GM12878 (cell line): ENCODE results near the gene RELL2. TPM values are rescaled to one million over a fixed set of nuclear protein-coding genes. Genes with fewer than 3 reads are reported as not detected.

ENCODE experiments used
- ATAC-seq: fragments of 200-7000 bp; cut with Tn5 transposase; 3 replicates; pipeline ENCODE4 v1.9.1; 2020; ENCODE audit warnings: mild to moderate bottlenecking, moderate library complexity
- BruUV-seq: library from RNA; stranded (reverse); fragments of 400-500 nt; replicated peaks from 2 replicates; lab custom pipeline; 2021; lab: Mats Ljungman, UMichigan
- CTCF ChIA-PET: fragments of 300-600 bp; sonication (Branson Sonifier 250); formaldehyde crosslinking; extraction: SDS; loops from one replicate; lab custom pipeline; 2021; ENCODE audit warnings: inconsistent platforms; lab: Yijun Ruan, JAX
- POLR2A ChIA-PET: fragments of 350-600 bp; formaldehyde crosslinking; extraction: SDS; loops from one replicate; lab custom pipeline; 2021; ENCODE audit warnings: inconsistent platforms; lab: Charles Lee
- RAD21 ChIA-PET: fragments of 300-600 bp; sonication (Branson Sonifier 250); formaldehyde crosslinking; loops from one replicate; lab custom pipeline; 2023; ENCODE audit warnings: antibody characterized with exemption; ENCODE audit not compliant: unreplicated experiment; lab: Charles Lee
- SMC1A ChIA-PET: fragments of 300-600 bp; sonication (Branson Sonifier 250); formaldehyde crosslinking; loops from one replicate; lab custom pipeline; 2023; ENCODE audit not compliant: unreplicated experiment, uncharacterized antibody; lab: Charles Lee
- DNase-seq: peaks from one replicate; pipeline ENCODE4 v3.0.0-alpha.2; 2011; ENCODE audit warnings: low read depth, low spot score
- FAIRE-seq: peaks from 3 replicates; lab custom pipeline; 2011; peaks lifted over from hg19 to GRCh38; lab: Jason Lieb, UNC
- H2AFZ ChIP-seq: 2 replicates; pipeline ENCODE4 v1.6.0; 2011; ENCODE audit warnings: low read depth, low read length, control low read depth; ENCODE audit not compliant: control insufficient read depth
- H3K27ac ChIP-seq: 2 replicates; pipeline ENCODE4 v1.5.1; 2011; ENCODE audit warnings: control low read depth; ENCODE audit not compliant: control insufficient read depth, insufficient read depth
- H3K27me3 ChIP-seq, 2 experiments: replicated peaks in 1 of 2; 2 replicates each; pipeline versions ENCODE4 v1.6.0 to v1.6.1; 2011; ENCODE audit warnings: low read length in 1 of 2; ENCODE audit not compliant: control insufficient read depth in 2 of 2, insufficient read depth in 2 of 2
- H3K36me3 ChIP-seq, 2 experiments: 2 replicates each; pipeline ENCODE4 v1.5.1; 2011; ENCODE audit warnings: low read length in 1 of 2; ENCODE audit not compliant: control insufficient read depth in 2 of 2, insufficient read depth in 2 of 2
- H3K4me1 ChIP-seq: 2 replicates; pipeline ENCODE4 v1.6.1; 2011; ENCODE audit warnings: mild to moderate bottlenecking, low read length, moderate library complexity, mixed read lengths; ENCODE audit not compliant: control insufficient read depth, insufficient read depth
- H3K4me2 ChIP-seq: 2 replicates; pipeline ENCODE4 v1.6.0; 2011; ENCODE audit warnings: control low read depth; ENCODE audit not compliant: control insufficient read depth, insufficient read depth
- H3K4me3 ChIP-seq: fragments of 200-600 bp; sonication (generic); 2 replicates; pipeline ENCODE4 v1.5.1; 2016
- H3K79me2 ChIP-seq: 2 replicates; pipeline ENCODE4 v1.6.0; 2011; ENCODE audit warnings: low read length; ENCODE audit not compliant: control insufficient read depth, insufficient read depth
- H3K9ac ChIP-seq: 2 replicates; pipeline ENCODE4 v1.8.0; 2011; ENCODE audit warnings: low read length, control low read depth, mixed read lengths; ENCODE audit not compliant: control insufficient read depth, insufficient read depth
- H3K9me3 ChIP-seq: replicated peaks from 3 replicates; pipeline ENCODE4 v1.5.1; 2011; ENCODE audit warnings: mild to moderate bottlenecking, low read length; ENCODE audit not compliant: control insufficient read depth, insufficient read depth
- H4K20me1 ChIP-seq: 2 replicates; pipeline ENCODE4 v1.6.0; 2011; ENCODE audit not compliant: control insufficient read depth, insufficient read depth
- DPF2 ChIP-seq: fragments of 450-650 bp; IDR thresholded peaks from 2 replicates; pipeline ENCODE4 v1.6.1; 2017; ENCODE audit warnings: mild to moderate bottlenecking
- FOXM1 ChIP-seq: IDR thresholded peaks from 2 replicates; pipeline ENCODE4 v1.6.1; 2012; ENCODE audit warnings: low read depth, mild to moderate bottlenecking, inconsistent platforms, low read length, moderate library complexity
- GATAD2B ChIP-seq: fragments of 450-650 bp; conservative IDR thresholded peaks from 2 replicates; pipeline ENCODE4 v1.6.1; 2017; ENCODE audit warnings: low read depth, mild to moderate bottlenecking, moderate library complexity
- NR2C2 ChIP-seq: IDR thresholded peaks from 2 replicates; pipeline ENCODE4 v1.6.1; 2011; ENCODE audit warnings: borderline replicate concordance, low read depth; ENCODE audit not compliant: control insufficient read depth, insufficient read length
- PAX8 ChIP-seq: fragments of 450-650 bp; IDR thresholded peaks from 2 replicates; pipeline ENCODE4 v1.6.1; 2017; ENCODE audit warnings: mild to moderate bottlenecking, moderate library complexity
- POLR2AphosphoS2 ChIP-seq: IDR thresholded peaks from 2 replicates; pipeline ENCODE4 v1.6.1; 2011; ENCODE audit warnings: low read depth, mild to moderate bottlenecking, low read length, improper control_type of control experiment, moderate library complexity
- RAD51 ChIP-seq: fragments of 450-650 bp; IDR thresholded peaks from 2 replicates; pipeline ENCODE4 v1.6.1; 2016; ENCODE audit warnings: moderate library complexity, mild to moderate bottlenecking, inconsistent platforms
- RB1 ChIP-seq: fragments of 450-650 bp; formaldehyde crosslinking; IDR thresholded peaks from 2 replicates; pipeline ENCODE4 v1.6.1; 2017; ENCODE audit warnings: mild to moderate bottlenecking, borderline replicate concordance
- SREBF1 ChIP-seq: IDR thresholded peaks from 2 replicates; pipeline ENCODE4 v1.6.1; 2012; ENCODE audit warnings: mild to moderate bottlenecking, low read length
- SREBF2 ChIP-seq: IDR thresholded peaks from 2 replicates; pipeline ENCODE4 v1.6.1; 2012; ENCODE audit warnings: mild to moderate bottlenecking, low read length
- SUZ12 ChIP-seq: fragments of 200-600 bp; sonication (generic); IDR thresholded peaks from one replicate; pipeline ENCODE4 v1.6.1; 2018; ENCODE audit warnings: antibody characterized with exemption, mild to moderate bottlenecking; ENCODE audit not compliant: unreplicated experiment
- TARDBP ChIP-seq: IDR thresholded peaks from 2 replicates; pipeline ENCODE4 v1.6.1; 2016; ENCODE audit warnings: borderline replicate concordance
- YY1 ChIP-seq: IDR thresholded peaks from 2 replicates; pipeline ENCODE4 v1.6.1; 2011; ENCODE audit warnings: low read depth, mild to moderate bottlenecking, low read length
- ZNF274 ChIP-seq: IDR thresholded peaks from one replicate; pipeline ENCODE4 v1.8.0; 2011; ENCODE audit not compliant: insufficient read length, insufficient read depth
- ZNF384 ChIP-seq: IDR thresholded peaks from 2 replicates; pipeline ENCODE4 v1.6.1; 2012; ENCODE audit warnings: low read depth, mild to moderate bottlenecking, low read length, improper control_type of control experiment, borderline replicate concordance
- WGBS: methylation state at CpG from one replicate; pipeline ENCODE4 v1.1.6; 2016; ENCODE audit warnings: low lambda C conversion rate; ENCODE audit not compliant: insufficient replicate concordance, insufficient coverage; ENCODE audit errors: missing lambda C conversion rate; 5-methylcytosine and 5-hydroxymethylcytosine counted together
- in situ Hi-C: fragments of 300-500 bp; cut with MboI; formaldehyde crosslinking; loops from 9 replicates; pipeline ENCODE4 v1.14.3; 2018; ENCODE audit warnings: mixed read lengths
- intact Hi-C: fragments of 100-400 bp; cut with micrococcal nuclease; formaldehyde crosslinking; loops from one replicate; pipeline ENCODE4 v1.14.2; 2022; ENCODE audit not compliant: unreplicated experiment
- polyA plus RNA-seq, 11 experiments: library from polyadenylated mRNA; depleted of rRNA in 4 of 11; unstranded in 6 of 11; stranded (reverse) in 5 of 11; fragments of >200 nt; fragmentation: Nextera tagmentation in 4 of 11; fragmentation: Illumina TruSeq in 1 of 11; extraction: Ambion mirVana in 4 of 11; extraction: Trizol in 1 of 11; gene quantifications; 1 replicate in 1 of 11; 2 replicates in 10 of 11; pipeline versions ENCODE4 v1.2.1 to v1.2.3, GENCODE V29; 2011 to 2016; ENCODE audit warnings: inconsistent platforms in 2 of 11, missing spikeins in 2 of 11, low read depth in 1 of 11
- total RNA-seq, 4 experiments: library from RNA; depleted of rRNA in 3 of 4; stranded (reverse); fragments of >200 nt in 3 of 4; fragmentation: Illumina TruSeq in 1 of 4; extraction: Trizol in 1 of 4; gene quantifications; 2 replicates each; pipeline versions ENCODE4 v1.2.1 to v1.2.3, GENCODE V29; 2013 to 2021
- TF ChIP-seq, protein P1 (sequence below): IDR thresholded peaks from 2 replicates; pipeline ENCODE4 v1.6.1; 2011; ENCODE audit warnings: mild to moderate bottlenecking, low read depth, low read length, moderate library complexity; ENCODE audit not compliant: insufficient replicate concordance
- TF ChIP-seq, protein P2 (sequence below): fragments of 450-650 bp; conservative IDR thresholded peaks from 2 replicates; pipeline ENCODE4 v1.6.1; 2017; ENCODE audit warnings: mild to moderate bottlenecking, moderate library complexity
- TF ChIP-seq, protein P3 (sequence below): fragments of 450-650 bp; IDR thresholded peaks from 2 replicates; pipeline ENCODE4 v1.6.1; 2018; ENCODE audit warnings: borderline replicate concordance, mild to moderate bottlenecking; ENCODE audit not compliant: partially characterized antibody

The RELL2 gene
- total and polyA plus RNA-seq, 10 of the 15 experiments (the other 5 are each of a cell fraction or from before 2014, with no cell fraction given), result 0.23 to 21.4 (median 7.1) TPM

DNA sequence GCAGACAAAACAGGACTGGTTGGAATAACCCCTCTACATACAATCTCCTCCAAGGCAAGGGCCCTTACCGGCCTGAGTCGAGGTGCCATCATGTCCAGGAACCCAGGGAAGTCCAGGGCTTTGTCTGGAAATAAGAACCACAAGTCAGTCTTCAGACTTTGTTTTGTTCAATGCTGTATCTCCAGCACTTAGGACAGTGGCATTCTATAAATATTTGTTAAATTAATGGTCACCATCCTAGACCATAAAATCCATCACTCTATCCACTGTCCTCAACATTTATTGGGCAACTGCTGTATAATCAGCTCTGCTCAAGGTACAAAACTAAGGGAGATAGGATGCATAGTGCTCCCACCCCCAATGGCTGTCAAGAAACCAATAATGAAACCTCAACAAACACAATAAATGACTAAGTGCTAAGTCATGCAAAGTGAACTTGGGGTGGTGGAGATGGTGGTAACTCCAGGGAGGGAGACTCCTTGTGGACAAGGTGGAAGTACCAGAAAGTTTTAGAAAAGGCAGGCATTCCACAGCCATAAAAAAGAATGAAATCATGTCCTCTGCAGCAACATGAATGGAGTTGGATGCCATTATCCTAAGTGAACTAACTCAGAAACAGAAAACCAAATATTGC is 5.0 kb downstream of the RELL2 start (continued):
- TF ChIP-seq, protein P1, sequence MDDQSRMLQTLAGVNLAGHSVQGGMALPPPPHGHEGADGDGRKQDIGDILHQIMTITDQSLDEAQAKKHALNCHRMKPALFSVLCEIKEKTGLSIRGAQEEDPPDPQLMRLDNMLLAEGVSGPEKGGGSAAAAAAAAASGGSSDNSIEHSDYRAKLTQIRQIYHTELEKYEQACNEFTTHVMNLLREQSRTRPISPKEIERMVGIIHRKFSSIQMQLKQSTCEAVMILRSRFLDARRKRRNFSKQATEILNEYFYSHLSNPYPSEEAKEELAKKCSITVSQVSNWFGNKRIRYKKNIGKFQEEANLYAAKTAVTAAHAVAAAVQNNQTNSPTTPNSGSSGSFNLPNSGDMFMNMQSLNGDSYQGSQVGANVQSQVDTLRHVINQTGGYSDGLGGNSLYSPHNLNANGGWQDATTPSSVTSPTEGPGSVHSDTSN, result no peak
- TF ChIP-seq YY1, result peak; percentile 69
- no peak for TF ChIP-seq RAD51
- TF ChIP-seq FOXM1, result peak; percentile 33; the same call in 1 of the 2 replicates
- TF ChIP-seq RB1, result no peak
- no peak for TF ChIP-seq SREBF1

DNA sequence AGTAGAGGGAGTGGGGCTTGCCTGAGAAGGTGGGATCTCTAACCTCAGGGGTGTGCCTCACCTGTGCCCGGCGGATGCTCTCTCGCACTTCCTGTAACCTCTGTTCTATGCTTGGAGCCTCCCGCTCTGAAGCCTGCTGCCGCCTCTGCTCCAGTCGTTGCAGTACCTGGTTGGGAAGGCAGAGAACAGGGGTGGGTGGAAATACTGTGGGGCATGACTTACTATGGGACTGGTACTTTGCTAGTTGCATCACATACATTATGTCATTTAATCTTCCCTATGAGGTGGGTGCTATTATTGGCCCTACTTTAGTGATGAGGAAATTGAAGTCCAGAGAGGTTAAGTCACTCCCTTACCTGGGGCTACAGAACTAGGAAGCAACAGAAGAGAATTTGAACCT is 9.2 kb downstream of the RELL2 start:
- H3K9ac ChIP-seq, result no peak overlapping the region
- no peak for FAIRE-seq
- DNase-seq, result no peak
- no peak overlapping the region for H3K4me2 ChIP-seq
- TF ChIP-seq TARDBP (no peak), ZNF274 (no peak), DPF2 (no peak), PAX8 (no peak), GATAD2B (no peak), SUZ12 (no peak), NR2C2 (no peak), POLR2AphosphoS2 (no peak), ZNF384 (no peak), SREBF2 (no peak)
- TF ChIP-seq, protein P2, sequence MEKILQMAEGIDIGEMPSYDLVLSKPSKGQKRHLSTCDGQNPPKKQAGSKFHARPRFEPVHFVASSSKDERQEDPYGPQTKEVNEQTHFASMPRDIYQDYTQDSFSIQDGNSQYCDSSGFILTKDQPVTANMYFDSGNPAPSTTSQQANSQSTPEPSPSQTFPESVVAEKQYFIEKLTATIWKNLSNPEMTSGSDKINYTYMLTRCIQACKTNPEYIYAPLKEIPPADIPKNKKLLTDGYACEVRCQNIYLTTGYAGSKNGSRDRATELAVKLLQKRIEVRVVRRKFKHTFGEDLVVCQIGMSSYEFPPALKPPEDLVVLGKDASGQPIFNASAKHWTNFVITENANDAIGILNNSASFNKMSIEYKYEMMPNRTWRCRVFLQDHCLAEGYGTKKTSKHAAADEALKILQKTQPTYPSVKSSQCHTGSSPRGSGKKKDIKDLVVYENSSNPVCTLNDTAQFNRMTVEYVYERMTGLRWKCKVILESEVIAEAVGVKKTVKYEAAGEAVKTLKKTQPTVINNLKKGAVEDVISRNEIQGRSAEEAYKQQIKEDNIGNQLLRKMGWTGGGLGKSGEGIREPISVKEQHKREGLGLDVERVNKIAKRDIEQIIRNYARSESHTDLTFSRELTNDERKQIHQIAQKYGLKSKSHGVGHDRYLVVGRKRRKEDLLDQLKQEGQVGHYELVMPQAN, result no peak
- TF ChIP-seq, protein P3, sequence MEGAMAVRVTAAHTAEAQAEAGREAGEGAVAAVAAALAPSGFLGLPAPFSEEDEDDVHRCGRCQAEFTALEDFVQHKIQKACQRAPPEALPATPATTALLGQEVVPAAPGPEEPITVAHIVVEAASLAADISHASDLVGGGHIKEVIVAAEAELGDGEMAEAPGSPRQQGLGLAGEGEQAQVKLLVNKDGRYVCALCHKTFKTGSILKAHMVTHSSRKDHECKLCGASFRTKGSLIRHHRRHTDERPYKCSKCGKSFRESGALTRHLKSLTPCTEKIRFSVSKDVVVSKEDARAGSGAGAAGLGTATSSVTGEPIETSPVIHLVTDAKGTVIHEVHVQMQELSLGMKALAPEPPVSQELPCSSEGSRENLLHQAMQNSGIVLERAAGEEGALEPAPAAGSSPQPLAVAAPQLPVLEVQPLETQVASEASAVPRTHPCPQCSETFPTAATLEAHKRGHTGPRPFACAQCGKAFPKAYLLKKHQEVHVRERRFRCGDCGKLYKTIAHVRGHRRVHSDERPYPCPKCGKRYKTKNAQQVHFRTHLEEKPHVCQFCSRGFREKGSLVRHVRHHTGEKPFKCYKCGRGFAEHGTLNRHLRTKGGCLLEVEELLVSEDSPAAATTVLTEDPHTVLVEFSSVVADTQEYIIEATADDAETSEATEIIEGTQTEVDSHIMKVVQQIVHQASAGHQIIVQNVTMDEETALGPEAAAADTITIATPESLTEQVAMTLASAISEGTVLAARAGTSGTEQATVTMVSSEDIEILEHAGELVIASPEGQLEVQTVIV, result no peak
- H3K9me3 ChIP-seq, result no peaks in the 10 kb centered on the region
- ChIA-PET POLR2A (interaction anchor here (1.4 kb wide), 1 partner anchor 9 kb away, joined by 6 read pairs; the partner anchor contains the start of genes HDAC3 and RELL2), CTCF (interaction anchor here (1.2 kb wide), 1 partner anchor 56 kb away, joined by 3 read pairs; no protein-coding TSS in a partner anchor), SMC1A (interaction anchor here (1.1 kb wide), 1 partner anchor 9 kb away, joined by 4 read pairs; the partner anchor contains the start of genes HDAC3 and RELL2), RAD21 (interaction anchor here (1.5 kb wide), 1 partner anchor 54 kb away, joined by 4 read pairs; no protein-coding TSS in a partner anchor)
- no peak overlapping the region for H3K27ac ChIP-seq
- in situ Hi-C loops (no loop called here), intact Hi-C loops (no loop called here)
- ATAC-seq, result no peak
- H3K36me3 ChIP-seq, result no peaks in the 10 kb centered on the region; a peak in 2 of 4 replicates
- WGBS, result 88% methylated on average over 6 of the region's 6 CpGs
- no peak overlapping the region for H2AFZ ChIP-seq
- H3K4me1 ChIP-seq, result peaks cover 11% of the 10 kb centered on the region
- H3K27me3 ChIP-seq, result no peaks in the 10 kb centered on the region
- no peak overlapping the region for H3K4me3 ChIP-seq
- BruUV-seq, result no TSS peak
- no peaks in the 10 kb centered on the region for H4K20me1 ChIP-seq
- no peaks in the 10 kb centered on the region for H3K79me2 ChIP-seq
